VCaP (cell line): ENCODE data around the gene CASP8.
A peak's percentile ranks its signal among the peaks of the same experiment; 100 is the strongest.
"Not testable (repeated sequence)": the region's sequence is repeated elsewhere in the genome, so short reads cannot be mapped to it uniquely, and the experiment has no call there.

ENCODE experiments used
- H3K27ac ChIP-seq: fragments of 450-650 bp; 2 replicates; pipeline ENCODE4 v1.5.1; 2017
- CTCF ChIP-seq: fragments of 450-650 bp; conservative IDR thresholded peaks from 2 replicates; pipeline ENCODE4 v1.5.1; 2017; ENCODE audit warnings: mild to moderate bottlenecking, moderate library complexity

CASP8 gene

GRCh38 chr2:201276511-201276910, 16.2 kb downstream of the CASP8 start:
- TF ChIP-seq CTCF = no peak
- H3K27ac ChIP-seq = no peak overlapping the region

GRCh38 chr2:201279079-201279478, 18.7 kb downstream of the CASP8 start:
- TF ChIP-seq CTCF = no peak
- no peak overlapping the region for H3K27ac ChIP-seq

GRCh38 chr2:201280191-201281040, 20.1 kb downstream of the CASP8 start:
- no peak overlapping the region for H3K27ac ChIP-seq
- no peak for TF ChIP-seq CTCF

GRCh38 chr2:201285499-201285898, 25.2 kb downstream of the CASP8 start:
- TF ChIP-seq CTCF = no peak

DNA sequence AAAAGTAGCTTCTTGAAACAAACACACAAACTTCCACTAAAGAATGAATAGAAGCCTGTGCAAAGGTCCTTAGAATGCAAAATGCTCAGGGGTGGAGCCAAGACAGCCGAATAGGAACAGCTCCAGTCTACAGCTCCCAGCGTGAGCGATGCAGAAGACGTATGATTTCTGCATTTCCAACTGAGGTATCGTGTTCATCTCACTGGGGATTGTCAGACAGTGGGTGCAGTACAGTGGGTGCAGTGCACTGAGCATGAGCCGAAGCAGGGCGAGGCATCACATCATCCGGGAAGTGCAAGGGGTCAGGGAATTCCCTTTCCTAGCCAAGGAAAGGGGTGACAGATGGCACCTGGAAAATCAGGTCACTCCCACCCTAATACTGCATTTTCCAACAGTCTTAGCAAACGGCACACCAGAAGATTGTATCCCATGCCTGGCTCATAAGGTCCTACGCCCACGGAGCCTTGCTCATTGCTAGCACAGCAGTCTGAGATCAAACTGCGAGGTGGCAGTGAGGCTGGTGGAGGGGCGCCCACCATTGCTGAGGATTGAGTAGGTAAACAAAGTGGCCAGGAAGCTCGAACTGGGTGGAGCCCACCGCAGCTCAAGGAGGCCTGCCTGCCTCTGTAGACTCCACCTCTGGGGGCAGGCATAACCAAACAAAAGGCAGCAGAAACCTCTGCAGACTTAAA, 30.3 kb downstream of the CASP8 start:
- not testable (repeated sequence) for H3K27ac ChIP-seq

More at GRCh38 chr2:201285499-201285898, 25.2 kb downstream of the CASP8 start:
- H3K27ac ChIP-seq = no peak overlapping the region

DNA sequence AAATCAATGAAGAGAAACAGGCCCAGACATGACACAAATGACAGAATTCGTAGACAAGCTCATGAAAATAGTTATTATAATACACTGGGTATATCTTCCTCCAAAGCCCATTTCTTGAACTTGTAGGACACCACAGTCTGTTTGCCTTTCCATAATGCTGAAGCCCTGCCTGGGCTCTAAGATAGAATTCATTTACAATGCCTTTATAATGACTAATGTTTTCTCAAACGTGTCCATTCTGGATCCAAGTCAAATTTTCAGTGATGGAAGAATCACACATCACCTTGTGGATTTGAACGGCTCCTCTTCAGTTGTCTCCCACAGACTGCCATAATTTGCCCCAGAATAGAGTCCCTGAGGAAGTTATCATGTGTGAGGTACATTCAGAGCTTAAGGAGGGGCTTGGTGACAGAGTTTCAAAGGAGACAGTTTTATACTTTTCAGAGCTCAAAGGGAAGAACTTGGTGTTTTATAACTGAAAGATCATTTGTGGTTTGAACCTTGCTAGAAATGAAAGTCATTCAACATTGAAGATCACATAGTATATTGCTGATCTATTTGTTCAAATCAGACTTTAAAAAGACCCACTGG, 38.2 kb downstream of the CASP8 start:
- peak overlapping the region; percentile 58 for H3K27ac ChIP-seq
- no peak for TF ChIP-seq CTCF

- not testable (repeated sequence) for H3K27ac ChIP-seq
Measured at GRCh38 chr2:201299929-201300328, 39.6 kb downstream of the CASP8 start.

DNA sequence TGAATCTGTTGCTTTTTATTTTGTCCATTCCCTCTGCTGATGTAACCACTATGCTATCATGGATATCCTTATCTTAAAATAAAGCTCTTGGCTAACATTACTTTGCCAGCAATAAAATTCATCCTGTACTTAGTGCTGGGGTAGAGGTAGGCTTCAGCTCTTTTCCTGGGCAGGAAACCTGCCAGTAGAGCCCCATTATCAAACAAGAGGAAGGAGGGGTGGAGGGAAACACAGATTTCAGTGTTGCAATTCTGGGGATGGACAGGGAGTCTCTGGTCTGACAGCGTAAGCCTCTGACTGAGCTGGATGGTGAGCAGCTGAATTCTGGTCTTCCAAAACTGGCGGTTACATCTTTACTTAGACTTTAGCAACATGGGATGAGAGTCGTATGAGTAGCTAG, 47.5 kb downstream of the CASP8 start:
- no peak for TF ChIP-seq CTCF

More for the DNA sequence above, 47.5 kb downstream of the CASP8 start:
- H3K27ac ChIP-seq = no peak overlapping the region
